HG02852 (cell line): Measurements from ENCODE around the gene NCEH1.
"Not testable (repeated sequence)": the region's sequence is repeated elsewhere in the genome, so short reads cannot be mapped to it uniquely, and the experiment has no call there.

Source experiments
- ATAC-seq: cut with Tn5 transposase; IDR thresholded peaks from one replicate; pipeline ENCODE4 v1.9.1; 2021; ENCODE audit warnings: mild to moderate bottlenecking, moderate library complexity; ENCODE audit not compliant: unreplicated experiment

NCEH1 gene

GRCh38 chr3:172615296-172615695, 95.6 kb downstream of the NCEH1 start:
- no peak for ATAC-seq

- no peak for ATAC-seq
Measured at GRCh38 chr3:172614340-172615274, 96.3 kb downstream of the NCEH1 start.

GRCh38 chr3:172613845-172614244, 97.0 kb downstream of the NCEH1 start:
- no peak for ATAC-seq

DNA sequence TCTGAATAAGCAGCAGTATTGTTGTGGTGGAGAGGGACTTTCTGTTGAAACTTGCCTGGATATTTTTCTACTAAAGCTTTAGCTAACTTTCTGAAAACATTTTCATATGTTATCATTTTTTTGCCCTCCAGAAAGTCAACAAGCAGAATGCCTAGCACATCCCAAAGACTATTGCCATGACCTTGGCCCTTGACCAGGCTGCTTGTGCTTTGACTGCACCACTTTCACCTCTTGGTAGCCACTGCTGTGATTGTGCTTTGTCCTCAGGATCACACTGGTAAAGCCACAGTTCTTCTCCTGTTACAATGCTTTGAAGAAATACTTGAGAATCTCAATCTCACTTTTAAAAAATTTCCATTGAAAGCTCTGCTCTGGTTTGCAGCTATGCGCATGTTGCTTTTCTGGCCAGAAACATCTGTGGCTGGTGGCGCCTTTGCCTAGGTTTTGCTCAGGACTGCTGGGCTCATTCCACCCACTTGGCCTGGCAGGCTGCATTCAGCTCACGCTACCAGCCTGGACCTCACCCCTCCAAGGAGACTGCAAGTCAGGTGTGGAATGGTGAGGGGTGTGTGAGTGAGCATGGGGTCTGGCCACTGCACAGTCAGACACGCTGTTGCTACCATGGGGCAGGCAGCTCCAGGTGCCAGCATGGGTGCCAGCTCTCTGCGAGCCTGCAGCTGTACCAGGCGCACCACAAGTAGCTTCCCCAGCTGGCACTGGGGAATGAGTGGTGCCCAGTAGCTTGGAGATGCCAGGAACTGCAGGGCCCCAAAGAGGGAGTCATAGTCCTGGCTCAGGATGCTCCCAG, 97.8 kb downstream of the NCEH1 start:
- no peak for ATAC-seq

DNA sequence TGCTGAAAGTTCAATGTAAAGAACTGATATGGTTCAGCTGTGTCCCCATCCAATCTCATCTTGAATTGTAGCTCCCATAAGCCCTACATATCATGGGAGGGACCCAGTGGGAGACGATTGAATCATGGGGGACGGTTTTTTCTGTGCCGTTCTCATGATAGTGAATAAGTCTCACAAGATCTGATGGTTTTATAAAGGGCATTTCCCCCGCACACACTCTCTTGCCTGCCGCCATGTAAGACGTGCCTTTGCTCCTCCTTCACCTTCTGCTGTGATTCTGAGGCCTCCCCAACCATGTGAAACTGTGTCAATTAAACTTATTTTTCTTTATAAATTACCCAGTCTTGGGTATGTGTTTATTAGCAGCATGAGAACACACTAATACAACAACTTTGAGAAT, 101.1 kb downstream of the NCEH1 start:
- no peak for ATAC-seq

DNA sequence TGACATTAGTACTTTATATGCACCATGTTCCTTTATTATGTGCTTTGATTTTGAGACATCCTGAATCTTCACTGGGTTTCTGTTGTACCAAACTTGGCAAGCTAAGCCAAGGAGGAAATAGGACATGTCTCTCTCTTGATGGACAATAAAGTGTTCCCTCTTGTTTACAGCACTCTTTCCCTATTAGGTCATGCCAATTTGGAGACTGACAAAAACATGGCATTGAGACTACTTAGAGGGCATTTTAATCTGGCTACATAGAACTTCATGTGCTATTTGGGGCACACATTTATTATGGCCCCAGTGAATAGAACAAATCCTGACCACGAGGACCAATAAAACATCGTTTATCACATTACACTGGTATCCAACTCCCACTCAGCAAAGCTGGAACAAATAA, 102.3 kb downstream of the NCEH1 start:
- ATAC-seq: no peak

DNA sequence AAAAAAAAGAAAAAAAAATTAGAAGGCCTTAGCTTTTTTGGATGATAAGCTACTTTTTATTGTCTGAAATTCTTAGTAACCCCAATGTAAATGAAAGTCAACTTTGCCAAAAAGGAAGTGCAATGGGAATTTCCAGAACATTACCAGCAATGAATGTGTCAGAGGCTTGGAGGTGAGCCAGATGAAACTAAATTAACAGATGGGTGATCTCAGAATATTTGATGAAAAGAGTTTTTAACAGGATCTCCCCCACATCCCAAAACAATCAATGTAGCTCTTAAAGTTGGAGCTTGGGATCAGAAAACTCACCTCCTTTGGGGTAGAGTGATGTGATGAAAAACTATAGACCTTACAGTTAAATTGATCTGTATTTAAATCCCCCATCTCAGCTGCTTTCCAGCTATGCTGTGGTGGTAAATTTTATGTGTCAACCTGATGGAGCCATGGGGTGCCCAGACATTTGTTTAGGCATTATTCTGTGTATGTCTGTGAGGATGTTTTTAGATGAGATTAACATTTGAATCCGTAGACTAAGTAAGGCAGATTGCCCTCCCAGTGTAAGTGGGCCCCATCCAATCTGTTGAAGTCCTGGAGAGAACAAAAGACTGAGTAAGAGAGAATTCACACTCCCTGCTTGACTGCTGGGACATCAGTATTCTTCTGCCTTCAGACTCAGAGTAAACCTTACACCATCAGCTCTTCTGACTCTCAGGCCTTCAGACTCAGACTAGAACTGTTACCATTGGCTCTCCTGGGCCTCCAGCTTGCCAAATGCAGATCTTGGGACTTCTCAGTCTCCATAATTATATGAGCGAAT, 103.4 kb downstream of the NCEH1 start:
- no peak for ATAC-seq

- no peak for ATAC-seq
Measured at GRCh38 chr3:172606021-172606420, 104.8 kb downstream of the NCEH1 start.

- ATAC-seq: no peak
Measured at GRCh38 chr3:172604895-172605646, 105.8 kb downstream of the NCEH1 start.

- no peak for ATAC-seq
Measured at GRCh38 chr3:172601066-172601832, 109.6 kb downstream of the NCEH1 start.

DNA sequence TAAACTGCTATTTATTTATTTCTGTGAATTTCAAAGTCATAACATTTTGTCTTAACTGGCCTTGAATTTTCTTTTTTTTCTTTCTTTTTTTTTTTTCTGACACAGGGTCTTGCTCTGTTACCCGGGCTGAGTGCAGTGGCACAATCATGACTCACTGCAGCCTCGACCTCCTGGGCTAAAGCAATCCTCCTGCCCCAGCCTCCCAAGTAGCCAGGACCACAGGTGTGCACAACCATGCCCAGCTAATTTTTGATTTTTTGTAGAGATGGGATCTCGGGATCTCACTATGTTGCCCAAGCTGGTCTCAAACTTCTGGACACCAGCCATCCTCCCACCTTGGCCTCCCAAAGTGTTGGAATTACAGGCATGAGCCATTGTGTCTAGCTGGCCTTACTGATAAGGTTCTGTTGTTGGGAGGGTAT, 110.2 kb downstream of the NCEH1 start:
- no peak for ATAC-seq

GRCh38 chr3:172598904-172599303, 112.0 kb downstream of the NCEH1 start:
- no peak for ATAC-seq

- ATAC-seq: no peak
Measured at GRCh38 chr3:172596394-172596706, 114.5 kb downstream of the NCEH1 start.

- ATAC-seq: peak; percentile 32
Measured at GRCh38 chr3:172595664-172596393, 115.0 kb downstream of the NCEH1 start.

GRCh38 chr3:172594900-172595663, 115.8 kb downstream of the NCEH1 start:
- not testable (repeated sequence) for ATAC-seq

DNA sequence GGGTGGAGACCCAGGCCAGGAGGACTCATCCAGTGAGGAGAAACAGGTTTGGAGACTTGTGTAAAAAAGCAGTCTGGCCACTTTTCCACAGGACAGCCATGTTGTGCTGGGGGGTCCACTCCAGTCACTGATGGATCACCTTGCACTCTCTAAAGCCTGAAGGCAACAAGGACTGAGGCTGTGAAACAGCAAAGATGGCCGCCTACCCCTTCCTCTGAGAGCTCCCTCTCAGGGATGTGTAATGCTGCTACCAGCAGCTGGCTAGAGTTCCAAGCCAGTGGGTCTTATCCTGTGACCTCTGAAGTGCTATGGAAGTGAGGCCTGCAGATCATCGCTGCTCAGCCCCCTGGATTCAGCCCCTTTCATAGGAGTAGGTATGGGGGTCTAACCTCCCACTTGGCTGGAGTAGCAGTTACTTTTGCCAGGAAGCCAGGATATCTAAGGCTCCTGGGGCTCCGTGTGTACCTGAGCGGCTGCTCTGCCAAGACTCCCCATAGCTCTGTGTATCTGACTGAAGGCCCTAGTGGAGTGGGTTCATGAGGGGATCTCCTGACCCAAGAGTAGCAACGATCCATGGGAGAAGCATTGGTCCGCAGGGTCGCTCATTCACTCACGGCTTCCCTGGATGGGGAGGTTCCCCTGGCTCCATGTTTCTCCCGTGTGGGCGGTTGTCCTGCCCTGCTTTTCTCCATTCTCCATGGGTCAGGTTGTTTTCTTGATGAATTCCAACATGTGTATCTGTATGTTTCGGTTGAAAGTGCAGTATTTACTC, 117.8 kb downstream of the NCEH1 start:
- ATAC-seq: no peak
